T1000 (cell line): ENCODE data around the gene FN3K.

Experiments
- DNase-seq: peaks from one replicate; lab custom pipeline; 2025; ENCODE audit warnings: mixed read lengths; lab: John Stamatoyannopoulos, UW

FN3K gene

GRCh38 chr17:82795615-82796014 is 60.2 kb downstream of the FN3K start:
- no peak for DNase-seq

- no peak for DNase-seq
Measured at GRCh38 chr17:82797061-82797460, 61.6 kb downstream of the FN3K start.

GRCh38 chr17:82798752-82799151 is 63.3 kb downstream of the FN3K start:
- DNase-seq: no peak

- no peak for DNase-seq
Measured at GRCh38 chr17:82799591-82799990, 64.2 kb downstream of the FN3K start.
